Suppressor macrophage treated with lipopolysaccharide for 1 hour (primary cell): ENCODE measurements around the gene GREM1.

Experiments
- DNase-seq, 3 donors: peaks; one replicate each; pipeline ENCODE4 v3.0.0-alpha.2; 2020 to 2022

Gene GREM1

DNA sequence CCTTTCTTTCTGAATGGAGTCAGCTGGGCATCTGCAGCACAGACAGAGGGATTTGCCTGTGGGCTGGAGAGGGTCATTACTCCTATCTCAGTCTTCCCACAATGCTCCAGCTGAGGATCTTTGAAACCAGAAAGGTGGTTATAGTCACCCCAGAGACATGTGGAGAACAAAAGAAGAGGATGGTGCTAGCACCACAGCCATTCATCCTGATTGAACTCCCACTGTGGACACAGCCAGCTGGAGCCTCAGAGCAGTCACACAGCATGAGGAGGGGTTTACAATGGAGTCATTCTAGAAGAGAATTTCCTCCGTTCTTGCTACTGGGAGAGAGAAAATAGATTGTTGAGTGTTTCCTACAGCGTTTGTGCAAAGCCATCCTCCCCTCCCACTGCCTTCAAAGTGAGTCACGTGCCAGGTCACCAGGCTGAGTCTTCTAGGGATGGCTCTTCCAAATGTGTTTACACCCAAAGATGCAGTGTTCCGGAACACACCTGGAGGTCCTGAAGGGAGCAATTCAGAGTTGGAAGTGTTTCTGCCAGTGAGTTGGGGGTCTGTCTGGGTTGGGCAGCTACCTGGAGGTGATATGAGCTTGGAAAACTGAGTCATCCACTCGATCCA is 18.9 kb upstream of the GREM1 start:
- peak in 1 of 3 donors; percentile 26 for DNase-seq

DNA sequence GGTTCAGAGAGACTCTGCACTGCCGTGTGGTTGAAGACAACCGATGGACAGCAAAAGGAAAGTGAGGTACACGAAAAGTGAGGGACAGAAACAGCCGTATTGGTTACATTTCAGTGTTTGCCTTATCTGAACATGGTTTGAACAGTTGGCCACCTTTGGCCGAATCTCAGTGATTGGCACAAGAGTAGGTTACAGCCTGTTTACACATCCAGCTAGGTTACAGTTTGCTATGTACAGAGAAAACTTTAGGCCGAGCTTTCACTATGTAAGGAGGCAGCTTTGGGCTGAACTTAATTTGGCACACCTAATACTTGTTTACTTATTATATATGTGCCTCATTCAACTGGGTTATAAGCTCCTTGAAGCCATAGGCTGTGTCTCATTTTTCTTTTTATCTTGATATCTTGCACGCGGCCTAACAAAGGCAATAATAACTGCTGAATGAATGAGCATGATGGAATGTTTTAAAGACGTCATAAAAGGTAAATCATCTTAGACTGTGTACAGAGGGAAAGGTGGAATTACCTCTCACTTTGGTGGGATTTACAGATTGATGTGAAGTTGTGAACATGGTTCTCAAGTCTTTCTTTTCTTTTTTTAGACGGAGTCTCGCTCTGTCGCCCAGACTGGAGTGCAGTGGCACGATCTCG is 17.2 kb upstream of the GREM1 start:
- DNase-seq, result no peak

- no peak for DNase-seq
Measured at GRCh38 chr15:32701863-32702262, 15.9 kb upstream of the GREM1 start.

DNA sequence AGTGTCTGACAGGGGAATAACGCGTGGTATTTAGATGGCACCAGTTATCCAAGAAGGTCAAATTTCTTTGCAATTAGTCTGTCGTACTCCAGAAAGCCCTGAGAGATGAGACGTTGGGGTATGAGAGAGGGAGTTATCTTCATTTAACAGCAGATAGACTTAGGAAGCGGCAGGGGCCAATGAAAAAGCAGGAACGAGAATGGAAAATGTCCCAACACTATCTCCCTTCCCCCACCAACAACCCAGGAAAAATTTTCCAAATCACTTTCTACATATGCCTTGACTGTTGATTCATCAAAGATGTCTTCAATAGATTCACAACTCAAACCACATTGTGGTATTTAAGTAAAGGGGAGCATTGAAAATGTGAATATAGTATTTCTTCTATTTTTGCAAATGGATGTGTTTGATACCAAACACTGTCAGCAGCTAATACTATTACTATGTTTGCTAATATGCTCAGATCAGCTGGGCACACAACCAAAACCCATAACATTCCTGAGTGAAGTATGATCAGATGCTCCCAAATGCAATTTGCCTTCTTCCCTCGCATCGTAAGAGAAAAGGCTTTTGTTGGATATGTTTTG is 13.3 kb upstream of the GREM1 start:
- no peak for DNase-seq

- DNase-seq, result peak; percentile 74 to 95 (median 89)
Measured at GRCh38 chr15:32705446-32705845, 12.4 kb upstream of the GREM1 start.

DNA sequence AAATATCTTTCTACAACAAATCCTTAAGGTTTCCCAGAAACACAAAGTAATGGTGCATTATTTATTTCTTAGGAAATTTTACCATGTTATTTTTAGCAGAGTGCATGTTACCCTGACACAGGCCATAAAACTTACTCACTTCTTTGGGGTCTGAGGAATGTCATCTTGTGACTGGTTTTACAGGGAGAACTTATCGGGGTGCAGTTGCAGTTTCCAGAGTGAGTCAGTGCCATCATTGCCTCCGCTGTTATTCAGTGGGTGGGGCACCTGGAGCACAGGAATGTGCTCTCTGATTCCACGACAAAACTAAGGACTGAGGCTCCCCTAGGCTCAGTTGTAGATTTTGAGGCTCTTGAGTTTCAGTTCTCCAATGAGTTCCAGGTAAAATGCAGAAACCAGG is 11.1 kb upstream of the GREM1 start:
- DNase-seq, result peak; percentile 42 to 73 (median 49)

GRCh38 chr15:32707436-32707835 is 10.4 kb upstream of the GREM1 start:
- peak in 1 of 3 donors; percentile 55 for DNase-seq

- DNase-seq, result no peak
Measured at GRCh38 chr15:32709295-32710033, 8.3 kb upstream of the GREM1 start.

GRCh38 chr15:32715276-32715675 is 2.5 kb upstream of the GREM1 start:
- DNase-seq, result peak in 1 of 3 donors; percentile 17

- DNase-seq, result no peak
Measured at GRCh38 chr15:32716216-32716914, 1.4 kb upstream of the GREM1 start.

GRCh38 chr15:32716915-32717425 is 834 bp upstream of the GREM1 start:
- DNase-seq, result peak; percentile 34 to 71 (median 52)

- DNase-seq, result peak; percentile 17 to 28 (median 21)
Measured at GRCh38 chr15:32718227-32718820, 520 bp downstream of the GREM1 start.

DNA sequence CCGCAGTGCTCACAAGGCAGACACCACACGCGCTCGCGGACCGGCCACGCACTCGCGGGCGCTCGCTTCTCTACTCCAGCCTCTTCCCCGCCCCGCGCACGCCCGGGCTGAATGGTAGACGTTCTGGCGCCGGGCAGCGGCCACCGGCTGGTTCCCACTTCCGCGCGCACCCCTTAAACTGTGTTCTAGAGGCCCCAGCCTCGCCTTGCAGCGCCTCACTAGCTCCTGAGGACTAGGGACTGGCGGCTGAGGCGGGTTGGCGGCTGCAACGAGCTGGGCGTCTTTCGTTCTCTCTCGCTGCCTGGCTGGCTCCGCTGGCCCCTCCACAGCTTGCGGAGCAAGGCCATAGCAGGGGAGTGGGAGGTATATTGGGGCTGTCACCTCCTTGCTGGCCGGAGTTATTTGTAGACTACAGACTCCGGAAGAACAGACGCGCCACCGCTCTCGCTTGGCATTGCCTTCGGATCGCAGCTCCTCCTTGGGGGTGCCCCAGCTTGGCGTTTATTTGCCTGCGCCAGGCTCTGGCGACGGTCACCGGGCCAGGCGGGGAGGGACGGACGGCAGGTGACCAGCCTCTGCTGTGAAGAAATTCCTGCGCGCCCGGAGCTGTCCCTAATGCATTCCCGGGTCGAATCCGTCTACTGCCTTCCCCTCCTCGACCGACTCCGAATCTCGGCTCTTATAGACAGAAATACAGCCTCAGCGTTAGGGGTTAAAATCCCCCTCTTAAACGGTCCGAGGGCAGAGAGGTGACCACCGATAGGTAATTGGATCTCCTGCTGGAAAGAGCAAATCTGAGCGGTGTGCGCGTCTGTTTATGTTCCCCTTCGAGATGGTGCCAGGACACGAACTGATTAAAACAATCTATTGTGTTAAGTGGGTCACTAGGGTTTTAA is 1.3 kb downstream of the GREM1 start:
- DNase-seq, result peak; percentile 25 to 59 (median 46)

DNA sequence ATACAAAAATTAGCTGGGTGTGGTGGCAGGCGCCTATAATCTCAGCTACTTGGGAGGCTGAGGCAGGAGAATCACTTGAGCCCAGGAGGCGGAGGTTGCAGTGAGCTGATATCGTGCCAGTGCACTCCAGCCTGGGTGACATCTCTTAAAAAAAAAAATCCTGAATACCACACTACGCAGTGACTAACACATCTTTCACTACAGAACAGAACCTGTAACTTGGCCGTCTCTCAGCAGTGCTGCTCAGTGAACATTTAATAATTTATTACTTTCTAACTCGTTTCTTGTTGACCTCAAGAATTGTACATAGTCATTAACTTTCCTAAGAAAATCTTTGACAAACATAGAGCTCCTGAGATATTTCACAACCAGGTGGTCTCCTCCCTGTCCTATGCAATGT is 3.8 kb downstream of the GREM1 start:
- DNase-seq, result no peak

DNA sequence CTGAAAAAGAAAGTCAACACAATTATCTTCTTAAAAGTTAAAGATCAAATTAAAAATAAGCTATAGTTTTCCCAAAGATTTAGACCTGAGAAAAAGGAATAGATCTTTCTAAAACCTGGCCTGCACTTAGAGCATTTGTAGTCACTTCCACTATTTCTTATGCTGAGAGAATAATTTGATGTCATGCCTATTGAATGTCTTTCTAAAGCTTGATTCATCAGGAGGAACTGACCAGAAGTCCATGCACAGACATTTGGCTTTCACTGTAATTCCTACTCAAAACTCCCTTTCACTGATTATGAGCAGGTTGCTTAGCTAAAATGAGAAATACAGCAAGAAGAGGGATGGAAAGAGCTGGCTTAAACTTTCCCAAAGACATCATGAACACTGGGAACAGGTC is 4.3 kb downstream of the GREM1 start:
- no peak for DNase-seq

DNA sequence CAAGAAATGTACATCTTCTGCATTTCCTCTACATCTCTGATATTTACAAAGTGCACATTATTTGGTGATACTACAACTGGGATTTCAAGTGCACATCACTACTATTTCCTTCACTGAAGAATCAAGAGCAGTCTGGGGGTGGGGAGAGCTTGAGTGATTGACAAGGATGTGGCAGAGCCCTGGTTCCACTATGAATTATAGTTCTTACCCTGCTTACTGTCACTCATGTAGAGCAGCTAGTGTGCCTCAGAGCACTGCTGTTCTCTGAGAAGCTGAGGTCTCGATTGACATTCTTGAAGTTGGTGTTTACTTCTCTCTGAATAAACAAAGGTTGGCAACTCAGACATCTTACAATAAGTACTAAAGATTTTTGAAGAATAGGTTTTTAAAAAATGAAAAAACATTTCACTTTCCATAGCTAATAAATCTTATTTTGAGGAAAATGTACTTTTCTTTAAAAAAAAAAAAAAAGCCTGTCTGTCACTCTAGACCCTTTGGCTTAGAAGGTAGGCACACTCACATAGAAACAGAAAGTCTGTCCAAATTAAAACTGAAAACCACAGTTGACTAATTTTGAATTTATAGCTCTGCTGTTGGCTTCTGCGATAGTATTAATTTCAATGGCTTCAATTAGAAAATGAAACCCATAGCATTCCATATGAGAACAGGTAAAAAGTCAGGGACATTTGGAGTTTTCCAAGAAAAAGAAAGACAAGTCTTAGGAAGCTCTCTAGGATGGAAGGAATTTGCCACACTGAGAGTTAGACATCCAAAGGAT is 5.6 kb downstream of the GREM1 start:
- DNase-seq, result no peak

DNA sequence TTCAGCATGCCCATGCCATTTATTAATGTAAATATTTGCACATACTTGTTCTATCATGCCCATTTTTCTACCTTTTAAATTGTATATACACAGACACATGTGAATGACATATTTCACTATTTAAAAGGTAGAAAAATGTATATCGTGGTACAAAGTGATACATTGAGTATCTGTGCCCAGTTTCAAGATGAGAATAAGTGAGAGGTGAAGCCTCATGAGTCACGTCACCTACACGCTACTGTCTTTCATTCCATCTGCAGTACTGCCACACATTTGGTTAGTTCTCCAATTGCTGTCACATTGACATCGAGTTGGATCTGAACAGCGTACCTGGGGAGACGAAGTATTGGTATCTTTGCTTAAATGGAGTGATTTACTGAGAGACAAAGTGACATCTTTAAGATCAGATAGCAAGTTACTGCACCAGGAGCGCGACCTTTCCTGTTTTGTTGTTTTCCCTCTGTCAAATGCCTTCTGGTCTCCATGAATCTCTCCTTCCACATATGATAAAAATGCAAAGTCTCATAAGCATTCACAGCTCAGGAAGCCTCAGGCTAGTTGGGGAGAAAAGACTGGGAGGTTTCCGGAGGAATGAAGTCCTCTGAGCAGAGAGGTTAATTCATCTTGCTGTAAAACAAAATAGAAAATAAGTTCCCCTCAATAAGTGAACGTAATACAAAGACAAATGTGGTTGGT is 12.0 kb downstream of the GREM1 start:
- peak in 1 of 3 donors; percentile 6 for DNase-seq

DNA sequence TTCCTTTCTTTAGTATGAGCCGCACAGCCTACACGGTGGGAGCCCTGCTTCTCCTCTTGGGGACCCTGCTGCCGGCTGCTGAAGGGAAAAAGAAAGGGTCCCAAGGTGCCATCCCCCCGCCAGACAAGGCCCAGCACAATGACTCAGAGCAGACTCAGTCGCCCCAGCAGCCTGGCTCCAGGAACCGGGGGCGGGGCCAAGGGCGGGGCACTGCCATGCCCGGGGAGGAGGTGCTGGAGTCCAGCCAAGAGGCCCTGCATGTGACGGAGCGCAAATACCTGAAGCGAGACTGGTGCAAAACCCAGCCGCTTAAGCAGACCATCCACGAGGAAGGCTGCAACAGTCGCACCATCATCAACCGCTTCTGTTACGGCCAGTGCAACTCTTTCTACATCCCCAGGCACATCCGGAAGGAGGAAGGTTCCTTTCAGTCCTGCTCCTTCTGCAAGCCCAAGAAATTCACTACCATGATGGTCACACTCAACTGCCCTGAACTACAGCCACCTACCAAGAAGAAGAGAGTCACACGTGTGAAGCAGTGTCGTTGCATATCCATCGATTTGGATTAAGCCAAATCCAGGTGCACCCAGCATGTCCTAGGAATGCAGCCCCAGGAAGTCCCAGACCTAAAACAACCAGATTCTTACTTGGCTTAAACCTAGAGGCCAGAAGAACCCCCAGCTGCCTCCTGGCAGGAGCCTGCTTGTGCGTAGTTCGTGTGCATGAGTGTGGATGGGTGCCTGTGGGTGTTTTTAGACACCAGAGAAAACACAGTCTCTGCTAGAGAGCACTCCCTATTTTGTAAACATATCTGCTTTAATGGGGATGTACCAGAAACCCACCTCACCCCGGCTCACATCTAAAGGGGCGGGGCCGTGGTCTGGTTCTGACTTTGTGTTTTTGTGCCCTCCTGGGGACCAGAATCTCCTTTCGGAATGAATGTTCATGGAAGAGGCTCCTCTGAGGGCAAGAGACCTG is 13.2 kb downstream of the GREM1 start:
- peak; percentile 18 to 44 (median 22) for DNase-seq
